Measurements from ENCODE around the gene ZBED3. TPM values are rescaled to one million over a fixed set of nuclear protein-coding genes. Genes with fewer than 3 reads are reported as not detected.
A peak's percentile ranks its signal among the peaks of the same experiment; 100 is the strongest.

Gene ZBED3
- total and polyA plus RNA-seq, 2 donors (not counting 1 experiment from before 2014, with no cell fraction given) = 0.30 to 1.2 TPM

GRCh38 chr5:77032635-77033034 lies 54.5 kb downstream of the ZBED3 start:
- DNase-seq (no peak), ATAC-seq (ENCODE audit: low read depth) (no peak)
- peaks cover 12 to 28% of the 10 kb centered on the region in 2 experiments for H3K36me3 ChIP-seq (replicated peaks in 1 of 2; ENCODE audit: control extremely low read depth in 1 of 2, control insufficient read depth in 1 of 2, extremely low read depth in 1 of 2, insufficient read depth in 2 of 2, low read length in 1 of 2)
- WGBS (ENCODE audit: insufficient coverage) = no CpG with 5 or more reads among the region's 4 CpGs
- H3K9ac ChIP-seq (ENCODE audit: low read length) = no peak overlapping the region
- Mint-ChIP-seq H3K4me3 (no peak overlapping the region), H3K9me3 (ENCODE audit: insufficient read depth) (peaks cover 9% of the 10 kb centered on the region), H3K27ac (no peak overlapping the region), H3K4me1 (peaks cover 31% of the 10 kb centered on the region), H3K27me3 (no peaks in the 10 kb centered on the region)
- ChIA-PET POLR2A (no interaction called here), CTCF (interaction anchor here (0.9 kb wide), 1 partner anchor 22 kb away, joined by 6 read pairs; no protein-coding TSS in a partner anchor)
- H3K4me3 ChIP-seq (ENCODE audit: control extremely low read depth in 1 of 5, extremely low read depth in 1 of 5, insufficient read depth in 1 of 5, low read depth in 2 of 5, low read length in 4 of 5) = no peak overlapping the region
- peaks cover 0 to 13% (median 4%) of the 10 kb centered on the region in 3 donors for H3K9me3 ChIP-seq (ENCODE audit: control extremely low read depth in 1 of 3, control insufficient read depth in 2 of 3, insufficient read depth in 1 of 3, low read length in 2 of 3)
- H3K4me1 ChIP-seq (ENCODE audit: control insufficient read depth in 2 of 2, insufficient read depth in 2 of 2, low read length in 2 of 2) = peaks cover 16 to 19% of the 10 kb centered on the region in 2 donors
- H3K27ac ChIP-seq (ENCODE audit: low read length in 2 of 2) = no peak overlapping the region
- H3K79me2 ChIP-seq (ENCODE audit: control insufficient read depth, insufficient read depth, low read length) = peaks cover 32% of the 10 kb centered on the region
- intact Hi-C loops (cut with micrococcal nuclease) = loop anchor here (5.0 to 10.0 kb wide), 3 partner anchors 630 to 1952 kb away; partner anchors contain the start of genes ARSB, IQGAP2 and TBCA
- peaks cover 12% of the 10 kb centered on the region for H4K20me1 ChIP-seq (ENCODE audit: control insufficient read depth, insufficient read depth, low read length, poor library complexity, severe bottlenecking)
- TF ChIP-seq CTCF (IDR thresholded peaks at IDR 0.05) (no peak), EZH2 (IDR thresholded peaks at IDR 0.05; ENCODE audit: borderline replicate concordance, insufficient read depth, low read depth, low read length, poor library complexity, severe bottlenecking) (no peak)
- H3K27me3 ChIP-seq (replicated peaks in 1 of 4; ENCODE audit: control extremely low read depth in 1 of 4, control insufficient read depth in 3 of 4, insufficient read depth in 4 of 4, low read length in 3 of 4) = no peaks in the 10 kb centered on the region
- no peak overlapping the region for H3K4me2 ChIP-seq (replicated peaks; ENCODE audit: low read depth, low read length, poor library complexity, severe bottlenecking)
- no peak overlapping the region for H2AFZ ChIP-seq (ENCODE audit: insufficient read depth, low read depth, low read length, poor library complexity, severe bottlenecking)

- H3K27me3 ChIP-seq (replicated peaks in 1 of 4; ENCODE audit: control extremely low read depth in 1 of 4, control insufficient read depth in 3 of 4, insufficient read depth in 4 of 4, low read length in 3 of 4) = no peaks in the 10 kb centered on the region
- H3K27ac ChIP-seq (ENCODE audit: low read length in 2 of 2) = no peak overlapping the region
- peaks cover 16 to 19% of the 10 kb centered on the region in 2 donors for H3K4me1 ChIP-seq (ENCODE audit: control insufficient read depth in 2 of 2, insufficient read depth in 2 of 2, low read length in 2 of 2)
- Mint-ChIP-seq H3K9me3 (ENCODE audit: insufficient read depth) (peaks cover 9% of the 10 kb centered on the region), H3K27ac (no peak overlapping the region), H3K4me3 (peak overlapping the region; percentile 96), H3K27me3 (no peaks in the 10 kb centered on the region), H3K4me1 (peaks cover 31% of the 10 kb centered on the region)
- ATAC-seq (ENCODE audit: low read depth) (no peak), DNase-seq (no peak)
- ChIA-PET CTCF (interaction anchor here (1.4 kb wide), 1 partner anchor 460 kb away, joined by 6 read pairs; the partner anchor contains the start of gene WDR41), POLR2A (no interaction called here)
- no peak overlapping the region for H3K9ac ChIP-seq (ENCODE audit: low read length)
- peak overlapping the region; percentile 73 for H3K4me2 ChIP-seq (replicated peaks; ENCODE audit: low read depth, low read length, poor library complexity, severe bottlenecking)
- H3K9me3 ChIP-seq (ENCODE audit: control extremely low read depth in 1 of 3, control insufficient read depth in 2 of 3, insufficient read depth in 1 of 3, low read length in 2 of 3) = peaks cover 0 to 13% (median 4%) of the 10 kb centered on the region in 3 donors
- H3K36me3 ChIP-seq (replicated peaks in 1 of 2; ENCODE audit: control extremely low read depth in 1 of 2, control insufficient read depth in 1 of 2, extremely low read depth in 1 of 2, insufficient read depth in 2 of 2, low read length in 1 of 2) = peaks cover 11 to 23% of the 10 kb centered on the region in 2 experiments
- H3K79me2 ChIP-seq (ENCODE audit: control insufficient read depth, insufficient read depth, low read length) = peaks cover 32% of the 10 kb centered on the region
- peaks cover 10% of the 10 kb centered on the region for H4K20me1 ChIP-seq (ENCODE audit: control insufficient read depth, insufficient read depth, low read length, poor library complexity, severe bottlenecking)
- intact Hi-C loops (cut with micrococcal nuclease) = loop anchor here (5.0 to 10.0 kb wide), 3 partner anchors 630 to 1953 kb away; partner anchors contain the start of genes ARSB, IQGAP2 and TBCA
- H2AFZ ChIP-seq (ENCODE audit: insufficient read depth, low read depth, low read length, poor library complexity, severe bottlenecking) = no peak overlapping the region
- H3K4me3 ChIP-seq (ENCODE audit: control extremely low read depth in 1 of 5, extremely low read depth in 1 of 5, insufficient read depth in 1 of 5, low read depth in 2 of 5, low read length in 4 of 5) = no peak overlapping the region
- no CpG with 5 or more reads among the region's 3 CpGs for WGBS (ENCODE audit: insufficient coverage)
- TF ChIP-seq EZH2 (IDR thresholded peaks at IDR 0.05; ENCODE audit: borderline replicate concordance, insufficient read depth, low read depth, low read length, poor library complexity, severe bottlenecking) = no peak
- no peak for TF ChIP-seq CTCF (IDR thresholded peaks at IDR 0.05)
Measured at GRCh38 chr5:77031891-77032290, 55.2 kb downstream of the ZBED3 start.

Data from B cell (primary cell).